HL-60 (cell line): Measurements from ENCODE around the gene MT1H.

Experiments
- CTCF ChIP-seq: IDR thresholded peaks from one replicate; pipeline ENCODE4 v1.5.1; 2011; ENCODE audit warnings: low read length, control low read depth, inconsistent platforms; ENCODE audit not compliant: insufficient read depth
- GABPA ChIP-seq: IDR thresholded peaks from 2 replicates; pipeline ENCODE4 v1.6.1; 2012; ENCODE audit warnings: low read depth
- SPI1 ChIP-seq: IDR thresholded peaks from 2 replicates; pipeline ENCODE4 v1.6.1; 2012; ENCODE audit warnings: low read depth, mild to moderate bottlenecking, borderline replicate concordance

GRCh38 chr16:56647641-56648431 is 21.8 kb upstream of the MT1H start:
- TF ChIP-seq CTCF (no peak), GABPA (no peak), SPI1 (no peak)
